HG02884 (cell line): ENCODE data around the gene SOX6.
"Not testable (repeated sequence)": the region's sequence is repeated elsewhere in the genome, so short reads cannot be mapped to it uniquely, and the experiment has no call there.

ENCODE experiments used
- ATAC-seq: cut with Tn5 transposase; IDR thresholded peaks from one replicate; pipeline ENCODE4 v1.9.1; 2021; ENCODE audit warnings: mild to moderate bottlenecking, moderate library complexity; ENCODE audit not compliant: unreplicated experiment

The SOX6 gene

GRCh38 chr11:16157327-16157726, 199.0 kb downstream of the SOX6 start:
- no peak for ATAC-seq

GRCh38 chr11:16155448-16155847, 200.9 kb downstream of the SOX6 start:
- ATAC-seq = no peak

- no peak for ATAC-seq
Measured at GRCh38 chr11:16154715-16155396, 201.5 kb downstream of the SOX6 start.

GRCh38 chr11:16153951-16154350, 202.4 kb downstream of the SOX6 start:
- ATAC-seq = no peak

GRCh38 chr11:16151138-16151537, 205.2 kb downstream of the SOX6 start:
- no peak for ATAC-seq

- ATAC-seq = no peak
Measured at GRCh38 chr11:16149476-16149875, 206.9 kb downstream of the SOX6 start.

GRCh38 chr11:16148301-16148931, 207.9 kb downstream of the SOX6 start:
- ATAC-seq = no peak

GRCh38 chr11:16146980-16147379, 209.4 kb downstream of the SOX6 start:
- ATAC-seq = not testable (repeated sequence)

GRCh38 chr11:16141614-16142013, 214.7 kb downstream of the SOX6 start:
- ATAC-seq = not testable (repeated sequence)

GRCh38 chr11:16141162-16141561, 215.2 kb downstream of the SOX6 start:
- not testable (repeated sequence) for ATAC-seq

- no peak for ATAC-seq
Measured at GRCh38 chr11:16136792-16137390, 219.5 kb downstream of the SOX6 start.

- no peak for ATAC-seq
Measured at GRCh38 chr11:16133867-16134266, 222.5 kb downstream of the SOX6 start.

- no peak for ATAC-seq
Measured at GRCh38 chr11:16127732-16128131, 228.6 kb downstream of the SOX6 start.

GRCh38 chr11:16126362-16126761, 230.0 kb downstream of the SOX6 start:
- ATAC-seq = no peak

- no peak for ATAC-seq
Measured at GRCh38 chr11:16125796-16126195, 230.6 kb downstream of the SOX6 start.

GRCh38 chr11:16124390-16124789, 232.0 kb downstream of the SOX6 start:
- no peak for ATAC-seq

GRCh38 chr11:16121853-16122252, 234.5 kb downstream of the SOX6 start:
- no peak for ATAC-seq

- ATAC-seq = no peak
Measured at GRCh38 chr11:16120008-16120407, 236.3 kb downstream of the SOX6 start.

GRCh38 chr11:16117989-16118756, 238.2 kb downstream of the SOX6 start:
- ATAC-seq = no peak

- no peak for ATAC-seq
Measured at GRCh38 chr11:16114978-16115871, 241.1 kb downstream of the SOX6 start.

GRCh38 chr11:16114431-16114830, 241.9 kb downstream of the SOX6 start:
- ATAC-seq = no peak
